Spleen (tissue), 11 donors: ENCODE data around the gene KCTD3. TPM values are rescaled to one million over a fixed set of nuclear protein-coding genes. Genes with fewer than 3 reads are reported as not detected.

Experiments used
- DNase-seq: peaks from one replicate; pipeline ENCODE4 v3.0.0-alpha.2; 2020
- H3K27ac ChIP-seq, 8 donors: fragments of 200-600 bp; sonication (generic) in 7 of 8; 1 replicate in 4 of 8; 2 replicates in 4 of 8; pipeline versions ENCODE4 v1.5.0 to v1.8.0; 2016 to 2021; ENCODE audit warnings: inconsistent platforms in 4 of 8, mild to moderate bottlenecking in 4 of 8, moderate library complexity in 1 of 8
- H3K27me3 ChIP-seq, 7 donors: fragments of 200-600 bp; sonication (generic) in 6 of 7; replicated peaks in 1 of 7; 1 replicate in 4 of 7; 2 replicates in 3 of 7; pipeline versions ENCODE4 v1.5.0 to v1.8.0; 2016 to 2021; ENCODE audit warnings: inconsistent platforms in 3 of 7, mild to moderate bottlenecking in 1 of 7
- H3K36me3 ChIP-seq, 6 donors: fragments of 200-600 bp; sonication (generic) in 5 of 6; 1 replicate in 4 of 6; 2 replicates in 2 of 6; pipeline versions ENCODE4 v1.5.0 to v1.8.0; 2016 to 2021; ENCODE audit warnings: inconsistent platforms in 2 of 6
- H3K4me1 ChIP-seq, 6 donors: fragments of 200-600 bp; sonication (generic) in 5 of 6; 1 replicate in 3 of 6; 2 replicates in 3 of 6; pipeline versions ENCODE4 v1.5.0 to v1.8.0; 2016 to 2021; ENCODE audit warnings: inconsistent platforms in 3 of 6
- H3K4me3 ChIP-seq, 8 donors: fragments of 200-600 bp; sonication (generic) in 7 of 8; 1 replicate in 4 of 8; 2 replicates in 4 of 8; pipeline versions ENCODE4 v1.5.0 to v1.8.0; 2016 to 2021; ENCODE audit warnings: inconsistent platforms in 4 of 8, mild to moderate bottlenecking in 4 of 8, moderate library complexity in 2 of 8
- H3K9me3 ChIP-seq, 8 donors: fragments of 200-600 bp; sonication (generic) in 7 of 8; 1 replicate in 4 of 8; 2 replicates in 4 of 8; pipeline versions ENCODE4 v1.5.0 to v1.8.0; 2016 to 2021; ENCODE audit warnings: inconsistent platforms in 4 of 8
- POLR2A ChIP-seq, 3 donors: fragments of 450-650 bp; IDR thresholded peaks; one replicate each; pipeline ENCODE4 v1.5.1; 2017; ENCODE audit warnings: antibody characterized with exemption in 3 of 3, mild to moderate bottlenecking in 1 of 3
- POLR2AphosphoS5 ChIP-seq, 3 donors: sonication (generic); formaldehyde crosslinking; IDR thresholded peaks; one replicate each; pipeline ENCODE4 v1.5.1; 2017; ENCODE audit warnings: antibody characterized with exemption in 3 of 3
- WGBS, 5 donors: extraction: QIAGEN DNeasy Blood & Tissue Kit in 3 of 5; methylation state at CpG; one replicate each; pipeline versions ENCODE4 v1.1.5 to v1.1.7; 2013 to 2018; 5-methylcytosine and 5-hydroxymethylcytosine counted together
- intact Hi-C: fragments of 100-400 bp; cut with DNase I; formaldehyde crosslinking; loops from one replicate; pipeline ENCODE4 v1.15.0; 2023; ENCODE audit warnings: low total_unique reads
- polyA plus RNA-seq, 3 donors: library from polyadenylated mRNA; stranded (reverse); fragments of 200-250 nt; gene quantifications; one replicate each; pipeline ENCODE4 v1.2.1, GENCODE V29; 2013
- total RNA-seq, 7 donors: library from RNA; depleted of rRNA in 3 of 7; stranded (reverse); fragments of >200 nt in 3 of 7; fragmentation: NEBNext Ultra II Directional in 4 of 7; extraction: Animal tissue kit (Norgen Biotek cat#: 25700) in 4 of 7; gene quantifications; one replicate each; pipeline versions ENCODE4 v1.1.0 to v1.2.1, GENCODE V29; 2016 to 2021
- TF ChIP-seq, protein P1 (sequence below), 11 experiments: fragments of 200-600 bp in 7 of 11; fragments of 450-650 bp in 4 of 11; sonication (generic) in 4 of 11; IDR thresholded peaks in 8 of 11; conservative IDR thresholded peaks in 3 of 11; 1 replicate in 7 of 11; 2 replicates in 4 of 11; pipeline versions ENCODE4 v1.4.0 to v1.8.0; 2016 to 2021; ENCODE audit warnings: antibody characterized with exemption in 11 of 11, inconsistent platforms in 4 of 11, mild to moderate bottlenecking in 1 of 11
- donor health status: healthy with polysubstance abuse.
- donor health status: DM: no; HTN: no; CAD: no; lungs with moderate emphysema.
- donor health status: DM: no; HTN: no; CAD: no.
- donor health status: Bipolar disorder and iron deficiency.
- donor health status: healthy.
- donor health status: DM: no; HTN: no; CAD: no.
- donor health status: DM: yes; HTN: yes; CAD: no.

Gene KCTD3
- total and polyA plus RNA-seq, 10 donors, result 7.6 to 33.0 (median 21.3) TPM

DNA sequence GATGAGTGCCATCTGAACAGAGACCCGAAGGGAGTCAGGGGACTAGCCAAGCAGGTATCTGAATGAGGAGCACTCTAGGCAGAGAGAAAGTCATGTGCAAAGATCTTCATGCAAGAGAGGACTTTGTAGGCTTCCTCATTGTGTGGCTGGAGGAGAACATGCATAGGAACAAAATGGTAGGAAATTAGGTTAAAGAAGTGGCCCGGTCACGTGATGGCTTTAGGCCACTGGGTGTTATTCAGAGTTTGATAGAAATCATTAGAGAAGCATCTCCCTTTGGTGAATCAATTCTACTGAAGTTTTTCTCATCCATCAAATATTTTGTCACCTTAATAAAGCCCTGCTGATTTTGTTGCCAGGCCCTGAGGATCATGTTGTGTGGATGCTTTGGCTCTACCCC, 45.8 kb upstream of the KCTD3 start:
- 87 to 93% (median 92%) methylated on average over 3 of the region's 3 CpGs for WGBS, 5 donors
- intact Hi-C loops, result loop anchor here (10.0 kb wide), 2 partner anchors 856 to 896 kb away; no protein-coding TSS in a partner anchor
- no peaks in the 10 kb centered on the region for H3K36me3 ChIP-seq

DNA sequence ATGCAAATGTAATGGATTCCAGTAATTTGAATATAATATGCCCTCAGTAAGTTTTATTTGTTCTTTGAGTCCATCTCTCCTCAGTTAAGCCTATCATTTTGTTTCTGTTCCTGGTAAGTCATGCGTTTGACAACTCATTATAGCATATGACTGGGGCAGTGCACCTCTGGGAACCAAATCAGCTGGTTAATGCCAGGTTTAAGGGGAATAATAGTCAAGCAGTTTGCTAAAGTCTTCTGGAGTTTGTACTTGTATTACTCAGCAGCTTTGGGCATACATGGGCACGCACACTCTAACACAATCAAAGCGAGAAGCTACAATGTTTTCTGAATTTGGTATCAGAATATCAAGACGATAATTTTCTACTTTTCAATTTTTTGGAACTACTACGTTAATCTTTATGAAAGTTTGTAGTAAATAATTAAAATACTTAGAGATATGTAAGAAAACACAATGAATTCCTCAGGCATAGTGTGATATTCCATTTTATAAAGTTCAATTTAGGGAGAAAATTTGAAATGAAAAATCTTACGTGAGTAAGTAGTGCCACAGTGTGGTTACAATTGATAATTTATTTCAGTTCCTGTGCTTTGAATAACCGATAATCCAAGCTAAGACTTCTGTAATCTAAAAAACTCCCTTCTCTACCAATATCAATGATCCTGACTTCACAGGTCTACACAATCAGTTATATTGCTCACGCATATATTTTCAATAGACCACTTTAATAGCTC, 43.8 kb upstream of the KCTD3 start:
- intact Hi-C loops, result loop anchor here (10.0 kb wide), 2 partner anchors 858 to 898 kb away; no protein-coding TSS in a partner anchor
- H3K36me3 ChIP-seq, result no peaks in the 10 kb centered on the region
- no peak overlapping the region for H3K4me3 ChIP-seq
- peaks cover 0 to 11% (median 2%) of the 10 kb centered on the region in 6 donors for H3K4me1 ChIP-seq
- 64 to 74% (median 70%) methylated on average over 8 of the region's 8 CpGs for whole genome bisulfite sequencing, 5 donors
- no peak for DNase-seq
- no peaks in the 10 kb centered on the region for H3K27me3 ChIP-seq
- TF ChIP-seq POLR2AphosphoS5 (IDR thresholded peaks at IDR 0.05) (no peak), POLR2A (IDR thresholded peaks at IDR 0.05) (no peak)
- TF ChIP-seq, protein P1, sequence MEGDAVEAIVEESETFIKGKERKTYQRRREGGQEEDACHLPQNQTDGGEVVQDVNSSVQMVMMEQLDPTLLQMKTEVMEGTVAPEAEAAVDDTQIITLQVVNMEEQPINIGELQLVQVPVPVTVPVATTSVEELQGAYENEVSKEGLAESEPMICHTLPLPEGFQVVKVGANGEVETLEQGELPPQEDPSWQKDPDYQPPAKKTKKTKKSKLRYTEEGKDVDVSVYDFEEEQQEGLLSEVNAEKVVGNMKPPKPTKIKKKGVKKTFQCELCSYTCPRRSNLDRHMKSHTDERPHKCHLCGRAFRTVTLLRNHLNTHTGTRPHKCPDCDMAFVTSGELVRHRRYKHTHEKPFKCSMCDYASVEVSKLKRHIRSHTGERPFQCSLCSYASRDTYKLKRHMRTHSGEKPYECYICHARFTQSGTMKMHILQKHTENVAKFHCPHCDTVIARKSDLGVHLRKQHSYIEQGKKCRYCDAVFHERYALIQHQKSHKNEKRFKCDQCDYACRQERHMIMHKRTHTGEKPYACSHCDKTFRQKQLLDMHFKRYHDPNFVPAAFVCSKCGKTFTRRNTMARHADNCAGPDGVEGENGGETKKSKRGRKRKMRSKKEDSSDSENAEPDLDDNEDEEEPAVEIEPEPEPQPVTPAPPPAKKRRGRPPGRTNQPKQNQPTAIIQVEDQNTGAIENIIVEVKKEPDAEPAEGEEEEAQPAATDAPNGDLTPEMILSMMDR (IDR thresholded peaks at IDR 0.05 in 8 of 11, conservative IDR thresholded peaks at IDR 0.05 in 3 of 11), result peak in 4 of 11 experiments; percentile 11 to 21 (median 18)
- no peak overlapping the region for H3K27ac ChIP-seq
- H3K9me3 ChIP-seq, result no peaks in the 10 kb centered on the region

More for the DNA sequence above, 45.8 kb upstream of the KCTD3 start:
- no peaks in the 10 kb centered on the region for H3K9me3 ChIP-seq
- DNase-seq, result no peak
- no peak overlapping the region for H3K27ac ChIP-seq
- TF ChIP-seq POLR2A (IDR thresholded peaks at IDR 0.05) (no peak), POLR2AphosphoS5 (IDR thresholded peaks at IDR 0.05) (no peak)
- TF ChIP-seq, protein P1 (IDR thresholded peaks at IDR 0.05 in 8 of 11, conservative IDR thresholded peaks at IDR 0.05 in 3 of 11), result no peak
- H3K27me3 ChIP-seq, result no peaks in the 10 kb centered on the region
- H3K4me1 ChIP-seq, result peaks cover 0 to 11% (median 2%) of the 10 kb centered on the region in 6 donors
- no peak overlapping the region for H3K4me3 ChIP-seq

DNA sequence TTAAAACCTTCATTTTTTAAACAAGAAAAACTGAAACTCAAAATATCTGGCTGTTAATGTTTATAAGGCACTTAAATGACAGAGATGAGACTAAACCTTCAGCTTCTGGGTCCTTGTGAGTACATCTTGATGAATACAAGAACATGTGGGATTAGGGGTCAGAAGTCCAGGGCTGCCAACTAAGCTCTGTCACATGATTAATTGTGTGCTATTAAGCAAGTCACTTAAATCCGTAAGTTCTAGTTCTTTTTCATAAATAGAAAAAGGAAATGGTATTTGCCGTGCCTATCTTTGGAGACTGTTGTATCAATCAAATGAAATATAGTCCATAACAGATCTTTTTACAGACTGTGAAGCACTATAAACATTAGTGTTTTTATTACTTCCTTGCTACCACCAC, 43.2 kb upstream of the KCTD3 start:
- WGBS, 5 donors, result 6 to 18% (median 9%) methylated on average over 2 of the region's 2 CpGs
- no peak for DNase-seq
- Histone ChIP-seq H3K9me3 (no peaks in the 10 kb centered on the region), H3K27ac (no peak overlapping the region), H3K4me3 (no peak overlapping the region), H3K27me3 (no peaks in the 10 kb centered on the region), H3K36me3 (no peaks in the 10 kb centered on the region), H3K4me1 (peaks cover 0 to 11% (median 2%) of the 10 kb centered on the region in 6 donors)
- intact Hi-C loops, result loop anchor here (10.0 kb wide), 2 partner anchors 859 to 899 kb away; no protein-coding TSS in a partner anchor
- TF ChIP-seq, protein P1 (IDR thresholded peaks at IDR 0.05 in 8 of 11, conservative IDR thresholded peaks at IDR 0.05 in 3 of 11), result no peak
- no peak for TF ChIP-seq POLR2A (IDR thresholded peaks at IDR 0.05)
- no peak for TF ChIP-seq POLR2AphosphoS5 (IDR thresholded peaks at IDR 0.05)

DNA sequence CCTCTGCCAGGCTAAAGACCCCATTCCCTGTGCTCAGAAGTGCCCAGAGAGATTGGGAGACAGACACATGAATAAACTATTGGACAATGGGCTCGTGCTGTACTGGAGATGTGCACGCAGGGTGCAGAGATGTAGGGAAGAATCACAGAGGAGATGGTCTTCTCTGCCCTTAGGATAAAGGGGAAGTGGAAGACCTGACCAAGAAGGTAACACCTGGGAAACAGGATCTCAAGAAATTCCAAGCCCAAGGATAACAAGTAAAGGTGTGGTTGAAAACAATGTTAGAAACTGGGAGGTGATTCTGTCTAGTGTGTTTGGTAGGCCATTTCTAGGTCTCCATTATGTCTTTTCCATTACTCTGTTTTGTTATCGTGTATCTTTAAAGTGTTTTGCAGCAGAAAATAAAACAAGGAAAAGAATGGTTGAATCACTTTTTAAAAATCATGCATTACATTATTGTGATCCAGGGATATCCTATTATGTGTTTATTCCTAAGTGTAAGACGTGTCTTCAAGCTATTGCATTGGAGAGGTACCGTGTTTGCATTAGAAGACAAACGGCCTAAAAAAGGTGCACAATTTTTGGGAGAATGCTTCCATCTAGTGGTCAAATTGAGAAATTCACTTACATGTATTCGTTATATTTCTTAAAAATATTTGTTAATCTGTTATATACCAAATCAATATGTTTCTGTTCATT, 40.8 kb upstream of the KCTD3 start:
- WGBS, 5 donors, result 34 to 41% (median 35%) methylated on average over 7 of the region's 7 CpGs
- H3K36me3 ChIP-seq, result no peaks in the 10 kb centered on the region
- no peaks in the 10 kb centered on the region for H3K9me3 ChIP-seq
- intact Hi-C loops, result loop anchor here (10.0 kb wide), 2 partner anchors 861 to 901 kb away; no protein-coding TSS in a partner anchor
- DNase-seq, result no peak
- peaks cover 0 to 11% (median 2%) of the 10 kb centered on the region in 6 donors for H3K4me1 ChIP-seq
- H3K4me3 ChIP-seq, result no peak overlapping the region
- H3K27me3 ChIP-seq, result no peaks in the 10 kb centered on the region
- TF ChIP-seq POLR2AphosphoS5 (IDR thresholded peaks at IDR 0.05) (no peak), POLR2A (IDR thresholded peaks at IDR 0.05) (no peak)
- TF ChIP-seq, protein P1 (IDR thresholded peaks at IDR 0.05 in 8 of 11, conservative IDR thresholded peaks at IDR 0.05 in 3 of 11), result peak in 10 of 11 experiments; percentile 34 to 70 (median 58)
- H3K27ac ChIP-seq, result no peak overlapping the region
